ENCODE data around the gene ELOVL4. TPM values are rescaled to one million over a fixed set of nuclear protein-coding genes. Genes with fewer than 3 reads are reported as not detected.

Gene ELOVL4
- 6.2 and 9.6 TPM in 2 replicates for total RNA-seq (2022)
- percentile 68 among the genes with signal in this experiment for Bru-seq, nascent RNA
- BruChase-seq, experiment 1, labeled RNA remaining after a 6-hour chase = percentile 72 among the genes with signal in this experiment
- percentile 66 among the genes with signal in this experiment for BruChase-seq, experiment 2, labeled RNA remaining after a 2-hour chase
- long read RNA-seq, transcript ELOVL4-201 (6 exons, 3,042 nt) = major isoform, 41 of 42 reads
- long read RNA-seq, partial matches to known transcripts = 1 of 42 reads
- long read RNA-seq, other reads (novel, unspliced or antisense) = 0 of 42 reads

GRCh38 chr6:79947191-79948186 lies at the start of gene ELOVL4:
Gene ELOVL4, minus strand, starts transcription at chr6:79947553. Its CDS starts 274 bp downstream, at chr6:79947279.
- no TSS peak for BruUV-seq (replicated peaks)
- ChIA-PET CTCF (interaction anchor here (0.6 to 1.7 kb wide), 11 partner anchors 8 to 321 kb away, joined by 3 to 10 read pairs (median 4); no protein-coding TSS in a partner anchor), POLR2A (interaction anchor here (1.1 to 2.8 kb wide), 7 partner anchors 31 to 78 kb away, joined by 3 to 23 read pairs (median 4); no protein-coding TSS in a partner anchor)
- intact Hi-C loops (cut with micrococcal nuclease) = loop anchor here (2.0 kb wide), 1 partner anchor 79 kb away; no protein-coding TSS in a partner anchor
- peak within 1 kb of the TSS; percentile 65 for H3K27ac Mint-ChIP-seq (ENCODE audit: low read depth, unreplicated experiment)
- TF ChIP-seq CTCF (IDR thresholded peaks at IDR 0.05; ENCODE audit: unreplicated experiment) = no peak
- no peaks in the 10 kb centered on the region for H3K27me3 Mint-ChIP-seq (ENCODE audit: insufficient read depth, unreplicated experiment)
- H3K4me1 Mint-ChIP-seq (ENCODE audit: insufficient read depth, unreplicated experiment) = peaks cover 14% of the 10 kb centered on the region
- H3K4me3 Mint-ChIP-seq (ENCODE audit: unreplicated experiment) = peak within 1 kb of the TSS; percentile 95
- H3K9me3 Mint-ChIP-seq (ENCODE audit: unreplicated experiment) = no peaks in the 10 kb centered on the region
- peak; percentile 82 for DNase-seq (ENCODE audit: unreplicated experiment)
- no peaks in the 10 kb centered on the region for H3K36me3 Mint-ChIP-seq (ENCODE audit: insufficient read depth, unreplicated experiment)

- Mint-ChIP-seq H3K27me3 (ENCODE audit: insufficient read depth, unreplicated experiment) (no peaks in the 10 kb centered on the region), H3K4me3 (ENCODE audit: unreplicated experiment) (no peak overlapping the region), H3K4me1 (ENCODE audit: insufficient read depth, unreplicated experiment) (no peaks in the 10 kb centered on the region), H3K36me3 (ENCODE audit: insufficient read depth, unreplicated experiment) (no peaks in the 10 kb centered on the region), H3K9me3 (ENCODE audit: unreplicated experiment) (no peaks in the 10 kb centered on the region), H3K27ac (ENCODE audit: low read depth, unreplicated experiment) (no peak overlapping the region)
- ChIA-PET POLR2A (no interaction called here), CTCF (interaction anchor here (0.6 kb wide), 1 partner anchor 86 kb away, joined by 3 read pairs; no protein-coding TSS in a partner anchor)
- no TSS peak for BruUV-seq (replicated peaks)
- intact Hi-C loops (cut with micrococcal nuclease) = no loop called here
- no peak for DNase-seq (ENCODE audit: unreplicated experiment)
- TF ChIP-seq CTCF (IDR thresholded peaks at IDR 0.05; ENCODE audit: unreplicated experiment) = no peak
Measured at GRCh38 chr6:79993911-79994309, 46.6 kb upstream of the ELOVL4 start.

GRCh38 chr6:79993012-79993910 lies 45.9 kb upstream of the ELOVL4 start:
- ChIA-PET CTCF (interaction anchor here (0.6 kb wide), 1 partner anchor 86 kb away, joined by 3 read pairs; no protein-coding TSS in a partner anchor), POLR2A (no interaction called here)
- no peaks in the 10 kb centered on the region for H3K4me1 Mint-ChIP-seq (ENCODE audit: insufficient read depth, unreplicated experiment)
- DNase-seq (ENCODE audit: unreplicated experiment) = no peak
- no peak overlapping the region for H3K4me3 Mint-ChIP-seq (ENCODE audit: unreplicated experiment)
- intact Hi-C loops (cut with micrococcal nuclease) = no loop called here
- no peaks in the 10 kb centered on the region for H3K9me3 Mint-ChIP-seq (ENCODE audit: unreplicated experiment)
- BruUV-seq (replicated peaks) = no TSS peak
- no peaks in the 10 kb centered on the region for H3K27me3 Mint-ChIP-seq (ENCODE audit: insufficient read depth, unreplicated experiment)
- TF ChIP-seq CTCF (IDR thresholded peaks at IDR 0.05; ENCODE audit: unreplicated experiment) = no peak
- H3K27ac Mint-ChIP-seq (ENCODE audit: low read depth, unreplicated experiment) = no peak overlapping the region
- no peaks in the 10 kb centered on the region for H3K36me3 Mint-ChIP-seq (ENCODE audit: insufficient read depth, unreplicated experiment)

Measured in MCF 10A (cell line).